ENCODE measurements around the gene AMBRA1. TPM values are rescaled to one million over a fixed set of nuclear protein-coding genes. Genes with fewer than 3 reads are reported as not detected.

Gene AMBRA1, protein sequence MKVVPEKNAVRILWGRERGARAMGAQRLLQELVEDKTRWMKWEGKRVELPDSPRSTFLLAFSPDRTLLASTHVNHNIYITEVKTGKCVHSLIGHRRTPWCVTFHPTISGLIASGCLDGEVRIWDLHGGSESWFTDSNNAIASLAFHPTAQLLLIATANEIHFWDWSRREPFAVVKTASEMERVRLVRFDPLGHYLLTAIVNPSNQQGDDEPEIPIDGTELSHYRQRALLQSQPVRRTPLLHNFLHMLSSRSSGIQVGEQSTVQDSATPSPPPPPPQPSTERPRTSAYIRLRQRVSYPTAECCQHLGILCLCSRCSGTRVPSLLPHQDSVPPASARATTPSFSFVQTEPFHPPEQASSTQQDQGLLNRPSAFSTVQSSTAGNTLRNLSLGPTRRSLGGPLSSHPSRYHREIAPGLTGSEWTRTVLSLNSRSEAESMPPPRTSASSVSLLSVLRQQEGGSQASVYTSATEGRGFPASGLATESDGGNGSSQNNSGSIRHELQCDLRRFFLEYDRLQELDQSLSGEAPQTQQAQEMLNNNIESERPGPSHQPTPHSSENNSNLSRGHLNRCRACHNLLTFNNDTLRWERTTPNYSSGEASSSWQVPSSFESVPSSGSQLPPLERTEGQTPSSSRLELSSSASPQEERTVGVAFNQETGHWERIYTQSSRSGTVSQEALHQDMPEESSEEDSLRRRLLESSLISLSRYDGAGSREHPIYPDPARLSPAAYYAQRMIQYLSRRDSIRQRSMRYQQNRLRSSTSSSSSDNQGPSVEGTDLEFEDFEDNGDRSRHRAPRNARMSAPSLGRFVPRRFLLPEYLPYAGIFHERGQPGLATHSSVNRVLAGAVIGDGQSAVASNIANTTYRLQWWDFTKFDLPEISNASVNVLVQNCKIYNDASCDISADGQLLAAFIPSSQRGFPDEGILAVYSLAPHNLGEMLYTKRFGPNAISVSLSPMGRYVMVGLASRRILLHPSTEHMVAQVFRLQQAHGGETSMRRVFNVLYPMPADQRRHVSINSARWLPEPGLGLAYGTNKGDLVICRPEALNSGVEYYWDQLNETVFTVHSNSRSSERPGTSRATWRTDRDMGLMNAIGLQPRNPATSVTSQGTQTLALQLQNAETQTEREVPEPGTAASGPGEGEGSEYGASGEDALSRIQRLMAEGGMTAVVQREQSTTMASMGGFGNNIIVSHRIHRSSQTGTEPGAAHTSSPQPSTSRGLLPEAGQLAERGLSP (N-terminal part only)
- 33.9 TPM for total RNA-seq
- long read RNA-seq, full-length matches to known transcripts, result 3 of 35 reads
- long read RNA-seq, partial matches to known transcripts, result 8 of 35 reads
- long read RNA-seq, other reads (novel, unspliced or antisense), result 24 of 35 reads

DNA sequence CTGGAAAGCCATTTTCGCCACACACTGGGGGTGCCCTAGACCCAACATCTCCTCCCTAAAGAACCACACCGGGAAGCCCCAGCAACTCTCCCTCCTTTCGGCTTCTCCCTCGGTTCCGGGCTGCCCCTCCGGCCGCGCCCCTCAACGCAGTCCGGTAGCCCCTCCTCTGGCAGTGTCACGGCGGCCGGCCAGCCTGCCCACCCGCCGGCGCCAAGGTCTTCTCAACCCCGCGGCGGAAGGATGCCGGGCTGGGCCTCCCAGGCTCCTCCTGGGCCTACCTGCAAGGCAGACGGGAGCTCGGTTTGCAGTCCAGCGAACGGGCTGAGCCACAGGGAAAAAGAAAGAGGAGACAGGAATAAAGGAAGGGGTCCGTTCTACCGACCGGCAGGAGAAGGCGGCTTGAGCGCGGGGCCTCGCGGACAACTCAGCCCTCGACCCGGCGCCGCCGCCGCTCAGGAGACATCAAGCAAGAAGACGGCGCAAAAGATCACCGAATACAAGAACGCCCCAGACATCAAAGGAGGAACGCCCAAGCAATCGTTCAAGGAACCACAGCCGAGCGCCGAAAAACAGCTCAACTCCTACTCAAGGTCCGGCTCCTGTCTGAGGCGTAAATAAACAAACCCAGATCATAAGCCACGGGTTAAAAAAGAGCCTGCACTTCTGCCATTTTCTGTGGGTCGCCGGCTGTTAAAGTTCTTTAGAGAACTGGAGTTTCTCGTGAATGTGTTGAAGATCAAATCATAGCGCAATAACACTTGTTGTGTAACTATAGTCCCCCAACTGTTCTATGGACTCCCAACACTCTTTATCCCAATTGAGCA lies at the start of gene AMBRA1:
Gene AMBRA1 (minus strand): TSS at position 474 of the 824 bp plus-strand sequence. CDS start 45,643 bp downstream, outside the sequence.
- Histone ChIP-seq H3K36me3 (no peaks in the 10 kb centered on the region), H3K27me3 (no peaks in the 10 kb centered on the region), H3K4me3 (peak within 1 kb of the TSS; percentile 97), H3K4me1 (peaks cover 33% of the 10 kb centered on the region), H3K9me3 (no peaks in the 10 kb centered on the region), H3K27ac (peak within 1 kb of the TSS; percentile 85)
- DNase-seq (peak; percentile 90), ATAC-seq (peak; percentile 99)
- intact Hi-C loops (cut with DNase I), result no loop called here
- TF ChIP-seq, protein P1, sequence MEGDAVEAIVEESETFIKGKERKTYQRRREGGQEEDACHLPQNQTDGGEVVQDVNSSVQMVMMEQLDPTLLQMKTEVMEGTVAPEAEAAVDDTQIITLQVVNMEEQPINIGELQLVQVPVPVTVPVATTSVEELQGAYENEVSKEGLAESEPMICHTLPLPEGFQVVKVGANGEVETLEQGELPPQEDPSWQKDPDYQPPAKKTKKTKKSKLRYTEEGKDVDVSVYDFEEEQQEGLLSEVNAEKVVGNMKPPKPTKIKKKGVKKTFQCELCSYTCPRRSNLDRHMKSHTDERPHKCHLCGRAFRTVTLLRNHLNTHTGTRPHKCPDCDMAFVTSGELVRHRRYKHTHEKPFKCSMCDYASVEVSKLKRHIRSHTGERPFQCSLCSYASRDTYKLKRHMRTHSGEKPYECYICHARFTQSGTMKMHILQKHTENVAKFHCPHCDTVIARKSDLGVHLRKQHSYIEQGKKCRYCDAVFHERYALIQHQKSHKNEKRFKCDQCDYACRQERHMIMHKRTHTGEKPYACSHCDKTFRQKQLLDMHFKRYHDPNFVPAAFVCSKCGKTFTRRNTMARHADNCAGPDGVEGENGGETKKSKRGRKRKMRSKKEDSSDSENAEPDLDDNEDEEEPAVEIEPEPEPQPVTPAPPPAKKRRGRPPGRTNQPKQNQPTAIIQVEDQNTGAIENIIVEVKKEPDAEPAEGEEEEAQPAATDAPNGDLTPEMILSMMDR (IDR thresholded peaks at IDR 0.05), result no peak

DNA sequence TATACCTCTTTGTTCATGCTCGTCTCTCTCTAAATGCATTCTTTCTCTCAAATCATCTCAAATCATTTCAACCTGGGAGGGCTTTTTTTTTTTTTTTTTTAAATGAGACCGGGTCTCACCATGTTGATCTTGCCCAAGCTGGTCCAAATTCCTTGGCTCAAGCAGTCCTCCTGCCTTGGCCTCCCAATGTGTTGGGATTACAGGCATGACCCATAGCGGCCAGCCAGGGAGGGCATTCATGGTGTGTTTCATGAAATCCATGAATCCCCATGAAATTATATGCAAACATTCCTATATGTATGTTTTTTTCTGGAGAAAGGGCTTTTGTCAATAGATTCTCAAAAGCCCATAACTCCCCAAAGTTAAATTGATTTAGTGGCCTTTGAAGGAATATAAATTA lies 49.7 kb upstream of the AMBRA1 start:
- Histone ChIP-seq H3K27me3 (no peaks in the 10 kb centered on the region), H3K27ac (no peak overlapping the region), H3K9me3 (no peaks in the 10 kb centered on the region), H3K4me1 (no peaks in the 10 kb centered on the region), H3K36me3 (peaks cover 64% of the 10 kb centered on the region), H3K4me3 (no peak overlapping the region)
- ATAC-seq (no peak), DNase-seq (no peak)
- TF ChIP-seq, protein P1 (IDR thresholded peaks at IDR 0.05), result no peak
- intact Hi-C loops (cut with DNase I), result no loop called here

DNA sequence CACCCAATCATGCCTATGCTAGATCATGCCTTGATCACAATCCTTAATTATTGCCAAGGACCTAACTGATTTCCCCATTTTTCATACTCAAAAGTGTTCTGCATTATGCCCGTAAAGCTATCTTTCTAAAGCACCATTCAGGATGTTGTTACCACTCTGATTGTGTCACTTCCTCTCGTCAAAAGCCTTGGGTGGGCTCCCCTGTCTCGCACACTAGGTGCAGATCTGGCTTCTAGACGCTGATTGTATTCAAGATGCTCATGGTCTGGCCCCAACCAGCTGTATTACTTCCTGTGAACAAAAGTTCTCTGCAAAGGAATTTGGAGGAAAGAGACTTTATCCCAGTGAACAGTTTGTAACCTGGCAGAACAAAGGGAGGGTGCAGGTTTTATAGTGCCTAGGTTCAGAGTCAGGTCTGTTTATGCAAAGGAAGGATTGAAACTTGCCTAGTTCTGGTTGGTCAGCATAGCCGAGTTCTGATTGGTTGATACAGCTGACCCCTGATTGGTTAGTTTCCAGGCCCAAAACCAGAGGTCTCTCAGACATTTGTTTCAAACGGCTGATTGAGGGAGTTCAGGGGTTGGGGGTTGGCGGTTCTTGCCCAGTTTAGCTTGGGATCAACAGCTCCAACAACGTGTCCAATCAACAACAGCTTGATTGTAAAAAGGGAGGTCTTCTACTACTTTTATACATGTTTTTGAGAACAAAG lies 49.0 kb upstream of the AMBRA1 start:
- no peak for ATAC-seq
- Histone ChIP-seq H3K4me1 (no peaks in the 10 kb centered on the region), H3K9me3 (no peaks in the 10 kb centered on the region), H3K4me3 (no peak overlapping the region), H3K27ac (no peak overlapping the region), H3K27me3 (no peaks in the 10 kb centered on the region), H3K36me3 (peaks cover 63% of the 10 kb centered on the region)
- DNase-seq, result no peak
- intact Hi-C loops (cut with DNase I), result no loop called here
- TF ChIP-seq, protein P1 (IDR thresholded peaks at IDR 0.05), result no peak

DNA sequence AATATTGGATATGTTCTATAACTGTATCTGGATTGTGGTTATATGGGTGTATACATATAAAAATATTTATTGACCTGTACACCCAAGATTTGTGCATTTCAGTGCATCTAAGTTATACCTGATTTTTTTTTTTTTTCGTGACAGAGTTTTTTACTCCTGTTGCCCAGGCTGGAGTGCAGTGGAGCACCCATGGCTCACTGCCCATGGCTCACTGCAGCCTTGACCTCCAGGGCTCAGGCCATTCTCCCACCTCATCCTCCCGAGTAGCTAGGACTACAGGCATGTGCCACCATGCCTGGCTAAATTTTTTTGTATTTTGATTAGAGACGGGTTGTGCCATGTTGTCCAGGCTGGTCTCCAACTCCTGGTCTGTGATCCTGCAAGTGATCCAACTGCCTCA lies 47.8 kb upstream of the AMBRA1 start:
- no peaks in the 10 kb centered on the region for H3K27me3 ChIP-seq
- ATAC-seq, result no peak
- no peak overlapping the region for H3K27ac ChIP-seq
- H3K4me3 ChIP-seq, result no peak overlapping the region
- no peaks in the 10 kb centered on the region for H3K4me1 ChIP-seq
- DNase-seq, result no peak
- TF ChIP-seq, protein P1 (IDR thresholded peaks at IDR 0.05), result no peak
- H3K36me3 ChIP-seq, result peaks cover 57% of the 10 kb centered on the region
- no peaks in the 10 kb centered on the region for H3K9me3 ChIP-seq
- intact Hi-C loops (cut with DNase I), result no loop called here

Measured in upper lobe of right lung (tissue), 1 donor.